GM19099 (cell line): ENCODE measurements around the gene CCDC194.

Experiments
- POLR2A ChIP-seq: IDR thresholded peaks from 3 replicates; pipeline ENCODE4 v1.6.1; 2011; ENCODE audit warnings: low read depth; ENCODE audit not compliant: insufficient read length; ENCODE audit errors: extremely low read depth

CCDC194 gene

DNA sequence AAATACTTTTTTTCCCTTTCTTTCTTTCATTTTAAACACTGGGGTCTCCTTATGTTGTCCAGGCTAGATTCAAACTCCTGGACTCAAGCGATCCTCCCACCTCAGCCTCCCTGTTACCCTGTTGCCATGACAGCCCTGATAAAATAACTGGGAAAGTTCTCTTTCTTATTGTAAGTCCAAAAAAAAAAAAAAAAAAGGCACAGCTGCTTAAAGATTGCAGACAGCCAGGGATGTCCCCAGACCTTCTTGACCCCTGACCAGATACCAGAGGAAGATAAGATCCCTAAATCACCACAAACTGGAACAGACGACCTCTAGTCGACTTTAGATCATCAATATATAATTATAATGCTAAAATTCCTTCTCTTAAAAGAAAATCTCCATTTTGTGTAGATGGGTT, 24.7 kb upstream of the CCDC194 start:
- TF ChIP-seq POLR2A, result no peak

DNA sequence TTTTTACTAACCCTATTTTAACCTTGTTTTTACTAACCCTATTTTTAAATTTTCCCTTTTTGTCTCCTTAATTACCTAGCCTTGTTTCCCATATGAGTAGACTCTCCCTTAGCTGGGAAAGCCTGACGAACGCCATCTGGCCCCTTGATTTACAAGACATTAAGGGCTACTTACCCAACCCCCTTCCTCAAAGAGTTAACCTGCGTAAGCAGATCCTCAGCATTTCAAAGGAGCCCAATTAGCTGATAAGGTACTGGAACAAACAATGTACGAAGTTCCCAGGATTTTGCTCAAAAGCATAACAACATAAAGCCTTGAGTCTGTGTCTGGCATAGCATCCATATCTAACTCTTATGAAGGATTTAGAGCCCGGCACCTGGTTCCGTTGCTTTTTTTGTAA, 21.1 kb upstream of the CCDC194 start:
- no peak for TF ChIP-seq POLR2A

DNA sequence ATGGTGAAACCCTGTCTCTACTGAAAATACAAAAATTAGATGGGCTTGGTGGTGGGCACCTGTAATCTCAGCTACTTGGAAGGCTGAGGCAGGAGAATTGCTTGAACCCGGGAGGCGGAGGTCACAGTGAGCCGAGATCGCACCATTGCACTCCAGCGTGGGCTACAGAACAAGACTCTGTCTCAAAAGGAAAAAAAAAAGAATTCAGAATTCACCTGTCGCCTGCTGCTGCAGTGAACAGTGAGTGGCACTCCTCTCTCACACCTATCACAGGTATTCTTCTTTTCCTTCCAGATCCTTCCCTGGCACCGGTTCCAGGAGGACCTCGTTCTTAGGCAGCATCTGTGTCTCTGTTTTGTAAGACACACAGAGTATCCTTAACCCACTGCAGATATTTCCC, 20.1 kb upstream of the CCDC194 start:
- no peak for TF ChIP-seq POLR2A

DNA sequence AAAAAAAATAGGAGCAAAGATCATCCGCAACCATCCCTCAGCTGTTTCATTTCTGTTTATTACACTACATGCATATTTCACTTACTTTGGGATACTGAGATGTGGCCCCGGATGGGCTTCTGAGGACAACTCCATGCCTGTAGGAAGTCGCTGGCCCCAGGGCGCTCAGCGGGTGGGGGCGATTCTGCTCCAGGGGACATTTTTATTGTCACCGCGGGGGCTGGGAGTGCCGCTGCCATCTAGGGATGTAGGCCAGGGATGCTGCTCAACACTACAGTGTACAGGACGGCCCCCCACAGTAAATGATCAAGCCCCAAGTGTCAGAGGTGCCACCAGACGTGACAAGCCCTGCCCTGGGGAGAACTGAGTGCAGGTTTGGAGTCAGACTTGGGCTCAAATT, 17.8 kb upstream of the CCDC194 start:
- no peak for TF ChIP-seq POLR2A

DNA sequence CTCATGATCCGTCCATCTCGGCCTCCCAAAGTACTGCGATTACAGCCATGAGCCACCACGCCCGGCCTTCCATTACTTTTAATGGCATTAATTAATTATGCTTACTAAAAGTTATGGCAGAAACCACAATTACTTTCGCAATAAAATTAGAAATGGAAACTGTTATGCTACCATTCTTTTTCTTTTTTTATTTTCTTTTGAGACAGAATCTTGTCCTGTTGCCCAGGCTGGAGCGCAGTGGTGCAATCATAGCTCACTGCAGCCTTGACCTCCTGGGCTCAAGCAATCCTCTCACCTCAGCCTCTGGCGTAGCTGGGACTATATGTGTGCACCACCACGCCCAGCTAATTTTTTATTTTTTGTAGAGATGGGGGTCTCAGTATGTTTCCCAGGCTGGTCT, 16.0 kb upstream of the CCDC194 start:
- no peak for TF ChIP-seq POLR2A

DNA sequence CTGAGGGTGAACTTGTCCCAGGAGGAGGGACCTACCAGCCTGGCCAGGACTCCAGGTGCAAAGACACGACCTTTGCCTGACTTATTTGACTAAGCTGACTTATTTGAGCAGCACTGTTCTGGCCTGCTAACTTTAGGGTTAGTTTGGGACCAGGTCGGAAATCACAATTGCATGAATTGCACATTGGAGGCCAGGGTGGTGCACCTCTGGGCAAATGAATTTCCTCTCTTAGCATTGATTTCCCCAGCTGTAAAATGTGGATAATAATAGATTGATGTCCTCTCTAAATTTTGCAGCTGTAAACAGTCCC, 12.8 kb upstream of the CCDC194 start:
- TF ChIP-seq POLR2A, result no peak

DNA sequence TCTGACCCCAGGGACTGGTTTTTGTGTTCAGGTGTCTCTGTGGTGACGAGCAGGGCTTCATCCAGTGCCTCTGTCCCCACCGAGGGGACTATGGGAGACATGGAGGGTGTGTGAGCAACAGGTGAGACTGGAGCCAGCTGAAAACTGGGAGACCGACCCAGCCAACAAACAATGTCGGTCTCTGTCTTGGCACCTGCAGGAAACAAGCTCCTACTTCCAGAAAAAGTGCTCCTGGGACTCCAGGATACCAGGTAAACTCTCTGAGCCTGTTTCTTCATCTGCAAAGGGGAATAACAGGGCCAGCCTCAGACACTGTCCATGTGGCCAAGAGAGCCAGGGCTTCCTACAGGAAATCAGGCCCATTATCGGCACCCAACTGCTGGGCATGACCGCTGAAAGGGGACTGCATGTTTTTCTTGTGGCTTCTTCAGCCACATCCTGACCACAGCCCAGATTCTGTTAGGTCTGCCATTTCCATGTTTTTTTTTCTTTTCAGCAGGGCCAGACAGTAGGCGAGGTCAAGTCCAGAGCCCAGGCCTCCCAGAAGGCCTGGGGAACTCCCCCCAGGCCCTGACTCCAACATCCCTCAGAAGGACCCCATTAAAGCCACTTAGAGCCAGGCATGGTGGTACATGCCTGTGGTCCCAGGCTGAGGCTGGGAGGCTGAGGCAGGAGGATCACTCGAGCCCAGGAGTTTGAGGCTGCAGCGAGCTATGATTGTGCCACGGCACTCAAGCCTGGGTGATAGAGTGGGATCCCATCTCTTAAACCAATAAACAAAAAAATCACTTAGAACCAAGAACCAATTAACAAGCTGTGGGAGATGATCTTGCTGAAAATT, 12.3 kb upstream of the CCDC194 start:
- TF ChIP-seq POLR2A, result no peak

DNA sequence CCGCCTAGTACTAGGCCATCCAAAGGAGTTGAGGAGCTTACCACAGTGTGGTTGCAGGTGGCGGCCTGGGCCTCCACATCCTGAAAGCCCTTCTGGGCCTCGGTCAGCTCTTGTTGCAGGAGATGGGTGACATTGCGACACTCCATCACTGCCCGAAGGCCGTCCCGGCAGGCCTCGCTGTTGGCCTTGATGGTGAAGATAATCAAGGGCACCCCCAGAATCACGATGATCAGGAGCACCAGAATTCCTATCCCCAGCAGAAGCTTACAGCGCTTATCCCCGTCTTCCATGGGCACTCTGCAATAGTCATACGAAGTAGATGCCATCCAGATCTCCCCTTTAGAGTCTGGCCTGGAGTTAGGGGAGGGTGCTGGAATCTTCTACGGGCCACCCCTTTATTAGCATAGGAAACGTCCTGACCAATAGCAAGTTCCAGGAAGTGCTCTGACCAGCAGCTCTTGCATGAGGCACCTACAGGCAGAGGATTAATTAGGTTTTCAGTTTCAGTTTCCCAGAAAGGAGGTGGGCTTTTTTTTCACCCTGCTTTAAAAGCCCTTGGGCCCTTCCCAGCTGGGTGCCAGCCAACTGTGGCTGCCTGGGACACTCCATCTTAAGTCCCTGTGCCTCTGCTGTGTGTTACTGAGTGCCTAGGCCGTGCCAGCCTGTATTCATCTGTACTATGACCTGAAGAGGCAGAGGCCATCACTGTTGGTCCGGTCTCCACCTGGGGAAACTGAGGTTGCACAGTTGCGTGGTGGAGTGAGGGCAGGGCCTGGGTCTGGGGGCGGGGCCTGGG, 11.5 kb upstream of the CCDC194 start, which contains the start of gene BST2:
Gene BST2, minus strand, starts transcription at position 381 of the 796 bp plus-strand sequence. Its CDS starts 55 bp downstream, at position 326.
- TF ChIP-seq POLR2A, result peak; percentile 85

GRCh38 chr19:17404621-17405249, 10.7 kb upstream of the CCDC194 start:
- no peak for TF ChIP-seq POLR2A

GRCh38 chr19:17404015-17404414, 10.0 kb upstream of the CCDC194 start:
- no peak for TF ChIP-seq POLR2A

DNA sequence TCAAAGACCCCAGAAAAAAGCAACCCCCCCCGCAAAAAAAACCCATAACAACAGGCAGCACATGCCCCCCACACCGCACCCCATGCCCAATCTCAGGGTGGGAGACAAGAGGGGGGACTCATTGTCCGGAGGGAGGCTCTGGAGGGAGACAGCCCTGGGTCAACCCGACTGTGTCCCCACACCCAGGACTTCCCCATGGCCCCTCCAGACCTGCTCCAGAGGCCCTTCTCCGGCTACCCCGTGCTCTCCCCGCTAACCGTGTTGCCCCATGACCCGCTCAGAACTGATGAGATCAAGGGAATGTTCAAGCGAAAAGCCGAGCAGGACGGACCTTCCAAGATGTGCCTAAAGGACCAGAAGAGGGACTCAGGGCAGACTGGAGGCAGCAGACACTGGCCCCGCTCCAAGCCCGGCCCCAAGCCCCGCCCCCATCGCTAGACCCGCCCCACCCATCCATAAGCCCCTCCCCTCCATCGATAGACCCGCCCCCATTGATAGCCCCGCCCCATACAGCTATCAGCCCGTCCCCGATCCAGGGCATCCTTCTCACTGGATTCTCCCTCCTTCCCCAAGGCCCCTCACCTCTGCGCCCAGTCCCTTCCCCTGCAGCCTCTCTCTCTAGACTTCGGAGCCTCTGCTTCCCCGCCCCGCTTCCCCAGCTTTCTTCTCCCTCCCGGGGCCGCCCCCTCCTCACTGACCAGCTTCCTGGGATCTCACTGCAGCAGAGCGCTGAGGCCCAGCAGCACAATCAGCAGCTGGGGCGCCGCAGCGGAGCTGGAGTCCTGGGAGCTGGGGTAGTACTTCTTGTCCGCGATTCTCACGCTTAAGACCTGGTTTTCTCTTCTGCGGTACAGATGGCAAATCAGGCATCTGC, 9.2 kb upstream of the CCDC194 start:
- no peak for TF ChIP-seq POLR2A

DNA sequence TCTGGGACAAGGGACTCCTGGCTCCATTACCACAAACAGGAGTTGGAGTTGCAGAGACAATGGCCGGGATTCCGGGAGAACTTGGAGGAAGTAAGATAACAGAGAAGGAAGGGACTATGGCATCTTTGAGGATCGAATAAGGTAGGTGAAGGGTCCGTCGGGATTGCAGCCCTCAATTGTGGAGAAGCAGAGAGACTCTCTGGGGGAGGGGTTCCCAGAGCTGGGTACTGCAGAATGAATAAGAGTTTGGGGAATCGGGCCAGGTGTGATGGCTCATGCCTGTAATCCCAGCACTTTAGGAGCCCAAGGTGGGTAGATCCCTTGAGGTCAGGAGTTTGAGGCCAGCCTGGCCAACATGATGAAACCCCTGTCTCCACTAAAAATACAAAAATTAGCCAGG, 7.6 kb upstream of the CCDC194 start:
- no peak for TF ChIP-seq POLR2A

GRCh38 chr19:17398902-17399527, 5.0 kb upstream of the CCDC194 start:
- no peak for TF ChIP-seq POLR2A

GRCh38 chr19:17394891-17395415, 957 bp upstream of the CCDC194 start:
- peak; percentile 51 for TF ChIP-seq POLR2A

DNA sequence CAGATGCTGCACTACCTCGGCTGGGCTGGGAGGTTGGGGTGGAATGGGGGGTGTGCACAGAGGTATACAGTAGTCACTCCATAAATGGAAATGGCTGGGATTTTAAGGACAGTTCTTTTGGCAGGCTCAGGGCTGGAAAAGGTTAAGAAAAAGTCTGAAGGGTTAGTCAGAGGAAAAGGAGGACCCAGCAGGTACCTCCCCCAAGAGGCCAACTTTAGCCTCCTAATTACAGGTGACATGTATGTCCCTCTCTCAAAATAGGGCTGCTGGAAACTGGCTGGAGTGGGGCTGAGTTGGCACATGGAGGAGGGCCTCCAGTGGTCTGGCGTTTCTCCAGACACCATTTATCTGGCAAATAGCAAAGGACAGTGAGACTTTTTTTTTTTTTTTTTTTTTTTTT, 994 bp downstream of the CCDC194 start:
- no peak for TF ChIP-seq POLR2A
